ENCODE data around the gene TRERF1. TPM values are rescaled to one million over a fixed set of nuclear protein-coding genes. Genes with fewer than 3 reads are reported as not detected.

TRERF1 gene
- total and polyA plus RNA-seq, 2 of the 8 experiments (the other 6 are each of a cell fraction or from before 2014, with no cell fraction given) = 10.8 to 21.5 TPM

GRCh38 chr6:42232035-42232434 lies 219.7 kb downstream of the TRERF1 start:
- H3K9ac ChIP-seq (replicated peaks in 1 of 4; ENCODE audit: extremely low read depth in 1 of 4, low read depth in 3 of 4, low read length in 3 of 4) = no peak overlapping the region
- H2BK120ac ChIP-seq (replicated peaks; ENCODE audit: low read depth, low read length) = no peak overlapping the region
- no peak overlapping the region for H2BK20ac ChIP-seq (ENCODE audit: low read length)
- H3K27ac ChIP-seq (ENCODE audit: low read depth, low read length) = no peak overlapping the region
- no peak overlapping the region for H3K56ac ChIP-seq (replicated peaks; ENCODE audit: insufficient read length, low read depth, low read length)
- H2BK15ac ChIP-seq (ENCODE audit: low read length) = no peak overlapping the region
- H3K4me1 ChIP-seq (replicated peaks in 1 of 4; ENCODE audit: control insufficient read depth in 3 of 4, insufficient read depth in 4 of 4, low read length in 3 of 4) = no peaks in the 10 kb centered on the region
- H3K9me3 ChIP-seq (ENCODE audit: insufficient read depth in 2 of 2, low read depth in 1 of 2, low read length in 1 of 2) = no peaks in the 10 kb centered on the region
- H3K27me3 ChIP-seq (replicated peaks in 1 of 4; ENCODE audit: control insufficient read depth in 3 of 4, extremely low read depth in 1 of 4, insufficient read depth in 3 of 4, low read length in 3 of 4) = no peaks in the 10 kb centered on the region
- no peak overlapping the region for H2AK5ac ChIP-seq (ENCODE audit: low read depth, low read length)
- no peaks in the 10 kb centered on the region for H3K23me2 ChIP-seq (ENCODE audit: low read depth, low read length)
- H4K8ac ChIP-seq (ENCODE audit: extremely low read depth, insufficient read depth, low read length) = no peak overlapping the region
- H4K5ac ChIP-seq (ENCODE audit: insufficient read length, low read depth, low read length) = no peak overlapping the region
- WGBS, 2 experiments (ENCODE audit: extremely low coverage in 1 of 2, insufficient coverage in 1 of 2, insufficient read length in 1 of 2, insufficient replicate concordance in 2 of 2, low coverage in 1 of 2, low lambda C conversion rate in 2 of 2, missing lambda C conversion rate in 1 of 2) = 87% methylated on average over 3 of the region's 3 CpGs; no CpG with 5 or more reads in 1 of the 2 experiments
- H3K36me3 ChIP-seq (ENCODE audit: control insufficient read depth in 2 of 4, insufficient read depth in 4 of 4, low read length in 3 of 4) = peaks cover 0 to 41% (median 22%) of the 10 kb centered on the region in 4 experiments; a peak in 6 of 8 replicates
- H2BK12ac ChIP-seq (ENCODE audit: low read depth, low read length) = no peak overlapping the region
- no peak overlapping the region for H3K14ac ChIP-seq (ENCODE audit: insufficient read length)
- no peak overlapping the region for H3K4me2 ChIP-seq (ENCODE audit: insufficient read depth in 1 of 2, low read depth in 2 of 2, low read length in 2 of 2)
- H3K4ac ChIP-seq (replicated peaks; ENCODE audit: insufficient read length, low read depth, low read length) = no peak overlapping the region
- ChIA-PET CTCF (ENCODE audit: partially characterized antibody) (interaction anchor here (0.6 to 2.0 kb wide), 6 partner anchors 10 to 1203 kb away, joined by 3 to 6 read pairs (median 4); no protein-coding TSS in a partner anchor), POLR2A (ENCODE audit: partially characterized antibody) (interaction anchor here (1.3 kb wide), 1 partner anchor 17 kb away, joined by 3 read pairs; no protein-coding TSS in a partner anchor)
- H4K91ac ChIP-seq (replicated peaks; ENCODE audit: insufficient read length, low read length) = no peak overlapping the region
- H3K79me2 ChIP-seq (ENCODE audit: control insufficient read depth in 1 of 2, insufficient read depth in 2 of 2, low read length in 2 of 2) = no peaks in the 10 kb centered on the region
- FAIRE-seq (no peak), DNase-seq (ENCODE audit: low read depth in 1 of 2, low spot score in 2 of 2) (no peak)
- no peak overlapping the region for H3K23ac ChIP-seq (ENCODE audit: insufficient read length)
- H3K4me3 ChIP-seq (ENCODE audit: extremely low read depth in 1 of 4, insufficient read depth in 2 of 4, low read depth in 3 of 4, low read length in 4 of 4) = no peak overlapping the region
- H3K79me1 ChIP-seq (ENCODE audit: low read depth, low read length) = no peaks in the 10 kb centered on the region
- no peak overlapping the region for H2BK5ac ChIP-seq (ENCODE audit: low read depth, low read length)
- peaks cover 0 to 1% of the 10 kb centered on the region in 2 experiments for H4K20me1 ChIP-seq (replicated peaks in 1 of 2; ENCODE audit: control insufficient read depth in 1 of 2, insufficient read depth in 2 of 2, low read length in 2 of 2)
- no peak overlapping the region for H3K18ac ChIP-seq (ENCODE audit: extremely low read depth, low read length)
- H2AFZ ChIP-seq (ENCODE audit: low read length) = no peak overlapping the region
- TF ChIP-seq, protein P1, sequence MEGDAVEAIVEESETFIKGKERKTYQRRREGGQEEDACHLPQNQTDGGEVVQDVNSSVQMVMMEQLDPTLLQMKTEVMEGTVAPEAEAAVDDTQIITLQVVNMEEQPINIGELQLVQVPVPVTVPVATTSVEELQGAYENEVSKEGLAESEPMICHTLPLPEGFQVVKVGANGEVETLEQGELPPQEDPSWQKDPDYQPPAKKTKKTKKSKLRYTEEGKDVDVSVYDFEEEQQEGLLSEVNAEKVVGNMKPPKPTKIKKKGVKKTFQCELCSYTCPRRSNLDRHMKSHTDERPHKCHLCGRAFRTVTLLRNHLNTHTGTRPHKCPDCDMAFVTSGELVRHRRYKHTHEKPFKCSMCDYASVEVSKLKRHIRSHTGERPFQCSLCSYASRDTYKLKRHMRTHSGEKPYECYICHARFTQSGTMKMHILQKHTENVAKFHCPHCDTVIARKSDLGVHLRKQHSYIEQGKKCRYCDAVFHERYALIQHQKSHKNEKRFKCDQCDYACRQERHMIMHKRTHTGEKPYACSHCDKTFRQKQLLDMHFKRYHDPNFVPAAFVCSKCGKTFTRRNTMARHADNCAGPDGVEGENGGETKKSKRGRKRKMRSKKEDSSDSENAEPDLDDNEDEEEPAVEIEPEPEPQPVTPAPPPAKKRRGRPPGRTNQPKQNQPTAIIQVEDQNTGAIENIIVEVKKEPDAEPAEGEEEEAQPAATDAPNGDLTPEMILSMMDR (IDR thresholded peaks at IDR 0.05; ENCODE audit: control extremely low read depth in 1 of 3, insufficient read depth in 1 of 3, low read depth in 1 of 3, low read length in 3 of 3) = no peak
- TF ChIP-seq TAF7 (optimal IDR thresholded peaks at IDR 0.05; ENCODE audit: borderline replicate concordance, low read depth, low read length) = no peak
- TF ChIP-seq POU5F1 (IDR thresholded peaks at IDR 0.05; ENCODE audit: low read depth, low read length) = no peak
- no peak for TF ChIP-seq GABPA (IDR thresholded peaks at IDR 0.05; ENCODE audit: borderline replicate concordance, insufficient read depth, low read length)
- no peak for TF ChIP-seq RAD21 (IDR thresholded peaks at IDR 0.05 in 1 of 2, conservative IDR thresholded peaks at IDR 0.05 in 1 of 2; ENCODE audit: low read depth in 2 of 2, low read length in 2 of 2)
- TF ChIP-seq EZH2 (IDR thresholded peaks at IDR 0.05; ENCODE audit: low read depth, low read length, severe bottlenecking) = no peak
- TF ChIP-seq NANOG (IDR thresholded peaks at IDR 0.05; ENCODE audit: insufficient read depth, low read depth, low read length, poor library complexity, severe bottlenecking) = no peak
- TF ChIP-seq RBBP5 (IDR thresholded peaks at IDR 0.05; ENCODE audit: borderline replicate concordance, low read depth, low read length) = no peak
- no peak for TF ChIP-seq SP1 (IDR thresholded peaks at IDR 0.05; ENCODE audit: low read depth, low read length)
- no peak for TF ChIP-seq FOSL1 (IDR thresholded peaks at IDR 0.05; ENCODE audit: insufficient read depth, low read depth, low read length)
- no peak for TF ChIP-seq CHD1 (IDR thresholded peaks at IDR 0.05; ENCODE audit: low read depth, low read length)

All from H1 (cell line).